HG03575 (cell line): ENCODE measurements around the gene CPNE6.

Source experiments
- ATAC-seq: cut with Tn5 transposase; IDR thresholded peaks from one replicate; pipeline ENCODE4 v1.9.1; 2021; ENCODE audit not compliant: unreplicated experiment, insufficient number of reproducible peaks, low FRiP score; ENCODE audit errors: extremely low read depth

The CPNE6 gene

DNA sequence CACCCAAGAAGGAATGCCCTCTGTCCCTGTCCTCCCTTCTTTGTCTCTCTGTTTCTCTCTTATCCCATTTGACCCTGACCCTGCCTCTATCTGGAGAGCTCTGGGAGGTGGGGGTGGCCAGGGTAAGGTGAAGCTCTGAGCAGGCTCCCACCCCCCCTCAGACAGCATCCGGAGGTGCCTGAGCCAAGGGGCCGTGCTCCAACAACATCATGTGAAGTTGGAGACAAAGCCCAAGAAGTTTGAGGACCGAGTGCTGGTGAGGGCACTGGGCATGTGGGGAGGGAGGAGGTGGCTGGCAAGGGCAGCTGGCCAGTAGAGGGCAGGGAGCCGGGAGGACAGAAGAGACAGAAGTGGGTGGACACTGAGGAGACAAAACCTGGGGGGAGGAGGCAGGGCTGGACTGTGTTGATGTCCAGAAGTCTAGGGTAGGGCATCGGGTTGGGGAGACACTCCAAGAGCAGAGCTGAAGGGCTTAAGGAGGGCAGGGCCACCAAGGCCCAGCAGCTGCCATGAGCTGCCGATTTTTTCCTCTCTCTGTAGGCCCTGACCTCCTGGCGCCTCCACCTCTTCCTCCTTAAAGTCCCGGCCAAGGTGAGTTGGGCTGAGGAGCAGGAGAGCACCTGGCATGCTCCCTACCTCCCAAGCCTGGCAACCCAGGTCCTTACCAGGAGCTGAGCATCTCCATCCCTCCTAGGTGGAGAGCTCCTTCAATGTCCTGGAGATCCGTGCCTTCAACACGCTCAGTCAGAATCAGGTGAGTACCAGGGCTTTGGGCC is 17.6 kb upstream of the CPNE6 start:
- ATAC-seq = no peak

DNA sequence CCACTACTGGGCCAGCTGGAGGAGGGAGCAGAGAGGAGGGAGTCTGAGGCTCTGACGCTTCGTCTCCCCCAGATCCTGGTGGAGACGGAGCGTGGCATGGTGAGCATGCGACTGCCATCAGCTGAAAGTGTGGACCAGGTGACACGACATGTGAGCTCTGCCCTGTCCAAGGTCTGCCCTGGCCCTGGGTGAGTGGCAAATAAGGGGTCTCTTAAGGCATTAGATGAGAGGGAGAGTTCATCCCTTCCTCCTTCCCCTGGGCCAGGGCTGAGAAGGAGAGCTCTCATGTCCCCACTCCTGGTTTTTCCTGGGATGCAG is 17.1 kb upstream of the CPNE6 start:
- no peak for ATAC-seq

DNA sequence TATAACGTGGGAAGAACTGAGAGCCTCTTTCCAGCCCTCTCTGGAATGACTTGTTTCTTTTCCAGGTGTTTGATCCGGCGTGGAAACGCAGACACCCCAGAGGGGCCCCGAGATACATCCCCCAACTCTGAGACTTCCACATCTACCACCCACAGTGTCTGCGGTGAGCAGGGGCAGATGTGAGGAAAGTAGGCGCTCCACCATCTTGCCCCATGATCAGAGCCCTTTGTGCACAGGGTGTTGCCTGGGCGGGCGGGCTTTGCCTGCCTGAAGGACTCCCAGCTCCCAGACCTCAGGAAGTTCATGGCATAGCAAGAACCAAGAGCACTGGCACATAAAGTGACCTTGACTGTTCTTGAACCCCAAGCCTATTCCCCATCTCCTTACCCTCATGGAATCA is 16.7 kb upstream of the CPNE6 start:
- ATAC-seq = no peak

DNA sequence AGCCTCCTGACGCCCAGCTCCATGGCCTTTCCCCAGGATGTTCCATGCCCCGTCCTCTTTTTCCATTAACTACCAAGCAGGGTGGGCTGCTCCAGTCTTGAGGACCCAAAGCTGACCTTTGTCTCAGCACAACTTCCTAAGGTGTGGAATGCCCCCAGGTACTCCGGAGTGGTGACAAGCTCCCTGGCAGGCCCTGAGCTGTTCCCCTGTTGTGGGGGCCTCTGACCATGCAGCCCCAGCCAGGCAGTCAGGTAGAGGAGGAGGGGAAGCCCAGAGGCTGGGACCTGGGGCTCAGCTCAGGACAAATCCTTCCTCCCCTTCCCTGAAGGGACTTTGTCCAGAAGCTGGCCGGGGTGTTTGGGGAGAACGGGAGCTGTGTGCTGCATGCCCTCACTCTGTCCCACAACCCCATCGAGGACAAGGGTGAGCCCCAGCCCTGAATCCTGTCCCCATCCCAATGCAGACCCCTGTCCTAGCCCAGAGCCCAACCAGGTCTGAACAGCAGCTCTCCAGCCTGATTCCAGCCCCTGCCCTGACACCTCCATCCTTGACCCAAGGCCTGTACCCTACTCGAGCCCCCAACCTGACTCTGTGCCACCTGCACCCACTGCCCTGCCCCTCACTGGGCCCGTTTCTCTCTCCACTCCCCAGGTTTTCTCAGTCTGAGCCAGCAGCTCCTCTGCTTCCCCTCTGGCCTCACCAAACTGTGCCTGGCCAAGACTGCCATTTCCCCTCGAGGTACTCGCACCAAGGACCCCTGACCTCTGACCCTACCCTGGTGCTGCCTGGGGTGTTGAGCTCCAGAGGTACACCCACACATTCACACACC is 15.2 kb upstream of the CPNE6 start:
- ATAC-seq = no peak

DNA sequence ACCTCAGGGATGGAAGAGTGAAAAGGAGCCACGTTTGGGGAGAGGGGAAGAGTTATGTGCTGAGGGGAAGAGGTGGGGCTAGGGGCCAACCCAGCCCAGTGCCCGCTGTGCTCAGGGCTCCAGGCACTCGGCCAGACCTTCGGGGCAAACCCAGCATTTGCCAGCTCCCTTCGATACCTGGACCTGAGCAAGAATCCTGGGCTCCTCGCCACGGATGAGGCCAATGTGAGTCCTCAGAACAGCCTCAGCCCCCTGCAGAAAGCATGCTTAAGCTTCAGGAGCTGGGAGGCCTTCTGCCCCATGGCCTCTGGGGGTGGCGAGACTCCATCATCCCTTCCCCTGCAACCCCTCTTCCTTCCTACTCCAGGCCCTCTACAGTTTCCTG is 14.6 kb upstream of the CPNE6 start:
- ATAC-seq = no peak

DNA sequence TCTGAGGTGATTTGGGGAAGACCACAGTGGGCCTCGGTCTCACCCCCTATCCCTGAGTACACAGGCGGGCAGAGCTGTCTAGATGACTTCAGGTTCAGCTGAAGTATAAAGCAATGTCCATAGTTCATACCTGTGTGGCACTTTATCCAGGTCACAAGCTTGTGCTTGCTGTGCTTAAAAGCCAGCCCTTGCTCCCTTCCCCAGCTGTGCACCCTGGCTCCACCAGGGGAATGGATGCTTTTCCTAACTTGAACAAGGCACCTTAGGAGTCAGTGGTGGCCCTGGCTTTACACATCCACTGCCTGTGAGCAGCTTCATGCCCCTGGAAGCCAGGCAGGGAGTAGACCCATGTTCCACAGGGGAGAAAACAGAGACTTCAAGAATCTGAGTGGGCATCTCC is 14.1 kb upstream of the CPNE6 start:
- ATAC-seq = no peak

DNA sequence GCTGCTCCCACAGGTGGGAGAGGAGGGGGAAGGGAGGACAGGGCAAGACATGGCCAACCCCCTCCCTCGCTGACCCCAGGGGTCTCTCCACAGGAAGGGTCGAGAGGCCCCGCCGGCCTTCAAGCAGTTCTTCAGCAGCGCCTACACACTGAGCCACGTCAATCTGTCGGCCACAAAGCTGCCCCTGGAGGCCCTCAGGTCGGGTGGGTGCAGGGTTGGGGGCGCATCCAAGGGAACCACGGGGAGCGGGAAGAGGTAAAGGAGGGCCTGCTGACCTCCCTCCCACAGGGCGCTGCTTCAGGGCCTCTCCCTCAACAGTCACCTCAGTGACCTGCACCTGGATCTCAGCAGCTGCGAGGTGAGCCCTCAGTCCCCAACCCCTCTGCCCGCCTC is 13.5 kb upstream of the CPNE6 start:
- no peak for ATAC-seq

DNA sequence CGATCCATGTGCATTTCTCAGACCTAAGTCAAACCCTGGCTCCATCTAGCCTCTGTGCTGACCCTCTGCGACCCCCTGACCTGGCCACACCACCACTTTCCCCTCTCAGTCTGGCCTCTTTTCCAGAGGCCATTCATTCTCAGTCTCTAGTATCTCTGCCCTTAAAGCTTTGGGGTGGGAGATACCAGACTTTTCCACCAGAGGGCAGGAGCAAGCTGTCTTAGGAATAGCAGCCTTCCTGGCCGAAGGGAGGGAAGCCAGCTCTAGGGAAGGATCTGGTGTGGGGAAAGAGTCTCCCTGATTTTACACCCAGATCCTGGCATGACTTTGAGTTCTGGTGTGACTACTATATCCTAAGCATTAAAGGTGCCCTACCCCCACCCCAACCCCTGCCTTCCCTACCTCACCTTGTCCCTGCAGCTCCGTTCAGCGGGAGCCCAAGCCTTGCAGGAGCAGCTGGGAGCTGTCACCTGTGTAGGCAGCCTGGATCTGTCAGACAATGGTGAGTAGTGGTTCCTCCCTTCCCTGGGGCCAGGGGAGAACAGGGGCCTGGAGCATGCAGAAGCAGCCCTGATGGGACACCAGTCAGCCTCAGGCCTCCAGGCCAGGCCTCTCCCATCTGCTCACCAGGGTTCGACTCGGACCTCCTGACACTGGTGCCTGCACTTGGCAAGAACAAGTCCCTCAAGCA is 13.0 kb upstream of the CPNE6 start:
- no peak for ATAC-seq

DNA sequence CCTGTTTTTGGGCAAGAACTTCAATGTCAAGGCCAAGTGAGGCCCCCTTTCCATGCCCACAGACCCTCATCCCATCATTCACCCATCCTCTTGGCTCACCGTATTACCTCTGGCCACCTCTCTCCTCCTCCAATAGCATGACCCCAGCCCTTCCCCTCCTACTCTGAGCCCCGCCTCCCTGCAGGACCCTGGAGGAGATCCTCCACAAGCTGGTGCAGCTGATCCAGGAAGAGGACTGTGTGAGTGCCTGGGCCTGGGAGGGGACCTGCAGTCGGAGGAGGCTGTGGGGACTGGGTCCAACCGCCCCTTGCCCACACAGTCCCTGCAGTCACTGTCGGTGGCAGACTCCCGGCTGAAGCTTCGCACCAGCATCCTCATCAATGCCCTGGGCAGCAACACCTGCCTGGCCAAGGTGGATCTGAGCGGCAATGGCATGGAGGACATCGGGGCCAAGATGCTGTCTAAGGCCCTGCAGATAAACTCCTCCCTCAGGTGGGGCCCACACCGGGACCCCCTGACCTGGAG is 12.3 kb upstream of the CPNE6 start:
- ATAC-seq = no peak

DNA sequence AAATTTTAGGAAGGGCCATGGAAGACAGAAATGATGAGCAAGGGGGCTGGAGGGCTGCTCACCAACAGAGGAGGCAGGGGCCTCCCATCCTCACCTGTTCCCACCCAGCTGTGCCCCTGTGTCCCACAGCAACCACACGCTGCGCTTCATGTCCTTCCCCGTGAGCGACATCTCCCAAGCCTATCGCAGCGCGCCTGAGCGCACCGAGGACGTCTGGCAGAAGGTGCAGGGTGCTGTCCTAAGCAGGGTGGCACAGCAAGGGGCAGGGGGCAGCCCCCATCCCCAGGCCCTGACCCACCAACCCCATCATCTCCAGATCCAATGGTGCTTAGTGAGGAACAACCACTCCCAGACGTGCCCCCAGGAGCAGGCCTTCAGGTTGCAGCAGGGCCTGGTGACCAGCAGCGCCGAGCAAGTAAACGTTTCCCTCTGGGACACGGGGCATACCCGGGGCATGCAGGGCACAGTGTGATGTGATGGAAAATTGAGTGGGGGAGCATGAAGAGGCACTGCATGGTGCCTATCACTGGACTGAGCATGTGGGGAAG is 11.4 kb upstream of the CPNE6 start:
- ATAC-seq = no peak

DNA sequence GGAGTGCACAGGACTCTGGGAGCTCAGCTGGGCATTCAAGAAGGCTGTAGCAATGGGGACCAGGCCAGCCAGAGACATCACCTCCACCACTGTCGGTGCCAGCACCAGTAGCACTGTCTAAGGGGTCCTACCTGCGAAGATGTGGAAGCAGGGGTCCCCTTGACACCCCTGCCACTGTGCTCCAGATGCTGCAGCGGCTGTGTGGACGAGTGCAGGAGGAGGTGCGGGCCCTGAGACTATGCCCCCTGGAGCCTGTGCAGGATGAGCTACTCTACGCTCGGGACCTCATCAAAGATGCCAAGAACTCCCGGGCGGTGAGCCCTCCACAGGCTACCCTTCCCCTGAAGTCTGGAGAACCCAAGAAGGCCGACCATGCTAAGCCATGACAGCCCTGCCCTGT is 10.9 kb upstream of the CPNE6 start:
- ATAC-seq = no peak

DNA sequence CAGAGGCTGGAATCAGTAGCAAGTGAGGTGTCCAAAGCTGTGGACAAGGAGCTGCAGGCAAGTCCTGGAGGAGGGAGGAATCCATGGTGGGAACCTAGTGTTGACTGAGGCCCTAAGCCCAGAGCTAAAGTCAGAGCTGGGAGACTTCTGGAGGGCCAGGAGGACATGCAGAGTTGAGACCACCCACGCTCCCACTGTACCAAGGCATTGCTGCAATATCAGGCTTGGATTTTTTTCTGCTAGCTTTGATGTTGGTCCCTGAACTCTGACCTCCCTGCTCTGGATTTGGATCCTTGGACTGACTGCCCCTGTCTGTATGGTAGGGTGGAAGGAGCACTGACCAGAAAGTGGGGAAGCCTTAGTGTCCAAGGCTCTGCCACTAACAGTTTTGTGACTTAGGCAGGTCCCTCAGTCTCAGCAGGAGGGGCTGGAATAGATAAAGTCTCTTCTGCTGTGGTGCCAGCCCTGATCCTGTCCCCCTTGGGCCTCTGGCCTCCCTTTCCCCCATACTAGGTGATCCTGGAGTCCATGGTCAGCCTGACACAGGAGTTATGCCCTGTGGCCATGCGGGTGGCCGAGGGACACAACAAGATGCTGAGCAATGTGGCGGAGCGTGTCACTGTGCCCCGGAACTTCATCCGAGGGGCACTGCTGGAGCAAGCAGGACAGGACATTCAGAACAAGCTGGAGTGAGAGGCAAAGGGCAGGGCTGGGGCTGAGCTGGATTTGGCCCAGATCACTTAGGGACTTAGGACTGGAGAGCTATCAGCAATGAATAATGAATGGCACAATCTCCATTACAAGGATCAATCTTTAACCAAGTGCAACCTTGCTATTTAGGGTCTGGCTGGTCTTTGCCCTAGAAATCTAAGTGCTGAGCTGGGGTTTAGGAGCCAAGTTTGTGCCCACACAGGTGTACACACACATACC is 10.1 kb upstream of the CPNE6 start:
- no peak for ATAC-seq

DNA sequence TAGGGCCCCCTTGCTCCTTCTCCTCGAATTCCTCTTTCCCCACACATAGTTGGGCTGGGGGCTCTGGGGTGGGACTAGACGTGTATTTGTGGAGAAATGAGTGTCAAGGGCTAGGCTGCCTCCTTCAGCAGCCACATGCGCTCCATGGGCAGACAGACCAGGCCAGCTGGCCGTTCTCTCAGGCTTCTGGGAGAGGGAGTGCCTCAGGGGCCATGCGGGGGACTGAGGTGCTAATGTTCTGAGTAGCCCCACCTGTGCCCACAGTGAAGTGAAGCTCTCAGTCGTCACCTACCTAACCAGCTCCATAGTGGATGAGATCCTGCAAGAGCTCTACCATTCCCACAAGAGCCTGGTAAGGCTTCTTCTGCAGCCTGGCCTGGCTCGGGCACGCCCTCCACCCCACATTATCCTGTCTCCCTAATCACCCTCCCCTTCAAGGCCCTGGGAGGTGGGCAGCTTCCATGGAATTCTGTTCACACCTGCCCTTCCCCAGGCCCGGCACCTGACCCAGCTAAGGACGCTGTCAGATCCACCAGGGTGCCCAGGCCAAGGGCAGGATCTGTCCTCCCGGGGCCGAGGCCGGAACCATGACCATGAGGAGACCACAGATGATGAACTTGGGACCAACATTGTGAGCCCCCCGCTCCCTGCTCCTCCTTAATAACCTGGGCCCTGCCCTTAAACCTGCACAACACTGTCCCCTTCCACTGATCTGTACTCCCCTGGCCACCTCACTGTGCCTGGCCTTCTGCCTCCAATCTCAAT is 9.0 kb upstream of the CPNE6 start:
- ATAC-seq = no peak

DNA sequence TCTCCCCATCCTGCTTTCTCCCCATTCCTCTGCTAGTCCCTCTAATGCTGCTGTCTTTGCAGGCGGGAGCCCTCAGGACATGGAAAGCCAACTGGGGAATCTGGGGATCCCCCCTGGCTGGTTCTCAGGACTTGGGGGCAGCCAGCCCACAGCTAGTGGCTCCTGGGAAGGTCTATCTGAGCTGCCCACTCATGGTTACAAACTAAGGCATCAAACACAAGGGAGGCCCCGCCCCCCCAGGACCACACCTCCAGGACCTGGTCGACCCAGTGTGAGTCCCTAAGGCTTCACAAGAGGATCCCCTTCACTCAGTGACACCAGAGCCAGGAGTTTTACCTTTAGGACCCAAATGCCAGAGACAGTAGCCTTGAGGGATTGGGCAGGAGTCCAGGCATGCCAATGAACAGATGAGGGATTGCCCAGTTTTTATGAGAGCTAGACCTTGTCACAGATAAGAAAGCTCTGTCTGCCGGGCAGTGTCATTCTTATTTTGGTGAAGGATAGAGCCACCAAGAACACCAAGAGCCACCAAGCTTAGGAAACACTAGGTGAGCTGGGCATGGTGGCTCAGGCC is 8.0 kb upstream of the CPNE6 start:
- no peak for ATAC-seq

DNA sequence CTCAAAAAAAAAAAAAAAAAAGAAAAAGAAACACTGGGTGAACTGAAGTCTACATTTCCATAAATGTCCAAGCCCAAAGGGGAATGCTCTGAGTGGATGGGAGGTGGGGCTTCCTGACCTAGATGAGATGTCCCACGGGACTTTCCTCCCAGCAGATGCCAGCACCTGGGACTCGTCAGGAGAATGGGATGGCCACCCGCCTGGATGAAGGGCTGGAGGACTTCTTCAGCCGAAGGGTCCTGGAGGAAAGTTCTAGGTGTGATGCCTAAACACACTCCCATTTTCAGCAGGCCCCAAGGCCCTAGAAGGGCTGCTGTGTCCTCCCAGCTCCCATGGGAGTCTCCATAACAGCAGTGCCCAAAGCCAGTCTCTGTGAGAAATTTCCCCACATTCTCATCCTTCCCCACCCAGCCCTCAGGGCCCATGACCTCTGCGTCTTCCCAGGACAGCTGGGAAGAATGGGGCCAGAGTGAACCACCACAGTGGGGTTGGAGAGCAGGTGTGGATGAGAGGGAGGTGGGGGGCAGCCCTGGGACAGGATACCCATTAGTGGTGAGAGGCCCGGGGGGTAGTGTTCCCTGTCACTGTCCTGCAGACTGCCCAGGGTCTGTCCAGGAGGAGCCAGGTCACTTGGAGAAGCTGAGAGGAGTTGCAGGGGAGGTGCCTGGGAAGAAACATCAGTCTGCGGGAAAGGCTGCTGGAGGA is 7.1 kb upstream of the CPNE6 start:
- ATAC-seq = no peak

DNA sequence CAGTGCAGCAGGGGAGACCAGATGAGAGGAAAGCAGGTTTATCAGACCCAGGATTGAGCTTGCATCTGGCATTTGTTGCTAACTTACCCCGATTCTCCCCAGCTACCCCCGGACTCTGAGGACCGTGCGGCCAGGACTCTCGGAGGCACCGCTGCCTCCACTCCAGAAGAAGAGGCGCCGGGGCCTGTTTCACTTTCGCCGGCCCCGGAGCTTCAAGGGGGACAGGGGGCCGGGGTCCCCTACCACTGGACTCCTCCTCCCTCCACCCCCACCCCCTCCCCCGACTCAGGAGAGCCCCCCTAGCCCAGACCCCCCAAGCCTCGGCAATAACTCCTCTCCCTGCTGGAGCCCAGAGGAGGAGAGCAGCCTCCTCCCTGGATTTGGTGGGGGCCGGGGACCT is 6.5 kb upstream of the CPNE6 start:
- no peak for ATAC-seq

DNA sequence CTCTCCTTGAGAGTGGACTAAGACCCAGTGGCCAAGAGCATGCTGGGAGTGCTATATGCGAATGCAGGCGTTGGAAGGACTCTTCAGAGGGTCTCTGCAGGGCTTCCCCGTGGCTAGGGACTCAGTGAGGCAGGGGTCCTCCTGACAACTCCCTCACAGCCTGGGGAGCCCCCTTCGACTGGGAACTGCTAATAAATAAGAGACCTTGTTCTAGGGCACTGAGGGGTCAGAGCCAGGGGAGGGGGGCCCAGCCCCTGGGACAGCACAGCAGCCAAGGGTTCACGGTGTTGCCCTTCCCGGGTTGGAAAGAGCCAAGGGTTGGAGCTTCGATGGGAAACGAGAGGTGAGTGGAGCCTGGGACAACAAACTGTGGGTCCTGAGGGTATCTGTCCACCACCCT is 6.0 kb upstream of the CPNE6 start:
- no peak for ATAC-seq
